ENCODE data around the gene ITGAE.

ITGAE gene

GRCh38 chr17:3668279-3669084, 132.5 kb downstream of the ITGAE start, which contains the start of the genes EMC6 and TAX1BP3:
Gene EMC6, plus strand, starts transcription at chr17:3668812. Its CDS starts 335 bp downstream, at chr17:3669147.
Gene TAX1BP3, minus strand, starts transcription at chr17:3668578. Its CDS starts 52 bp downstream, at chr17:3668526.
- DNase-seq (ENCODE audit: low read depth in 2 of 2): peak; percentile 93 to 94

DNA sequence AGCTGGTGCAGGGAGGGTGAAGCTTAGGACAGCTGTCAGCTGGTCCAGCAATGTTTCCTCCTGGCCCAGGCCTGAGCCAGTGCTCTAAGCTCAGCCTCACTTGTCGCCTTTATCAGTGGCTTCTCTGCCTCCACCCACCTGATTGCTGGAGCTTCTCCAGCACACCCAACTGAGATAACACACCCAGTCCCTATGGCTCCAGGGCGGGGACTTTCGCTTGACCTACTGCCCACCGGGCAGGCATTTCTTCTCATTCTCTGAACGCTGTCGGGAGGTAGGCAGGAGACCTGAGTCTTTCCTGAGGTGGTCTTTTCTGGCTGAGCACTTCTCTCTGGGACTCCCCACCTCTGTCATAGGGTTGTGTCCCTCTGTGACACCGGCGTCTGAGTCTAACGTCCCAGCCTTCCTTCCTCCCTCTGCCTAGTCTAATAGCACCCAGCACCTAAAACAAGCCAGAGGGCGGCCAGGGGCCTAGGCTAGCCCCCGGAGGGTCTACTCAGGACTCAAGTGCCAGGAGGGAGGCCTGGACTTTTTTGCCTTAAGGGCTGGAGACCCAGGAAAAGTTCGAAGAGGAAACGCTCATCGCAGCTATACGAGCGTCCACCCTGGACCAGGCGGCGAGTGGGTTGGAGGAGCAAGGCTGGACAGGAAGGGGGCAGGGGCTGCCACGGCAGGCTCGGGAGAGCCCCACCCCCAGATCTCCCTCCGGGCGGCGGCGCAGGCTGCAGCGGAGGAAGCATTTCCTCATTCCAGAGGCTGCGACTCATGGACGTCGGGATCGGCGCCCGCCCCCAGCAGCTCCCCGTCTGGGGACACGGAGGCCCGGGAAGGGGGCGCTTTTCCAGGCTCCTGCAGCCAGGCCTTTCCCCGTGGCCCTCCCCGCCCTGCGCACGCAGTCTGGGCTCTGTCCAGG, 133.4 kb downstream of the ITGAE start:
- peak; percentile 85 to 87 for DNase-seq (ENCODE audit: low read depth in 2 of 2)

DNA sequence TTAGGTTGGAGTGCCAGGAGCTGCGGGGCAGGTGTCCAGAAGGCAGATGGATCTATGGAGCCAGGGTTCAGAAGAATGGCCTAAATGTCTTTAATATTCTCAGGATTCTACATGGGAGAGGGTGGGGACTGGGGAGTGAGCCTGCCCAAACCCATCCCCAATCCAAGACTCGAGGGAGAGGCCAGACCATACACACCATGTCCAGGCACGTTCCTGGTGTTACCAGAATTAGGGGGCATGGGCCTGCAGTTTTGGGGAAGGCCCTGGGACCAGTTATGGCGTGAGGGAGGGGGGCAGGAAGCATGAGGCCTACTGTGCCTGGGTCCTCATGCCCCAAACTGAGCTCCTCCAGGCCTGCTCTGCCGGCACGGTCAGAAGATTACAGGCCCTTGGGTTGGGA, 134.5 kb downstream of the ITGAE start:
- no peak for DNase-seq (ENCODE audit: low read depth in 2 of 2)

DNA sequence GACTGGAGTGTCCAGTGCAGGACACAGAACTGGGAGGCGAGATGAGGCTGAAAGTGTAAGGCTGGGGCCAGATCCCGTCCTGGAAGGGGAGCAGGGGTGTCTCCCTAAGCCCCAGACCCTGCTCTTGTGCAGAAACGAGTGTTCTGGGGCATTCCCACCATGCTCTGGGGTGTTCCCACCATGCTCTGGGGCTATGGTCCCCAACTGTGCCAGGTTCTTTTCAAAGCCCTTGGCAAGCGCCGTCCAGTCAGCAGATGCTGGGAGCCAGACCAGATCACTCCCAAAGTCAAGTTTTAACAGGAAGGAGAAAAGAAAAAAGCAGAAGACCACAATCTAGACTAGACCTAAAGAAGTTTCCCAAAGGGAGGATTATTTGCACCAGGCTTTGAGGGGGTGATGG, 135.2 kb downstream of the ITGAE start:
- DNase-seq (ENCODE audit: low read depth in 2 of 2): no peak
